ENCODE results near the gene MYL10. TPM values are rescaled to one million over a fixed set of nuclear protein-coding genes. Genes with fewer than 3 reads are reported as not detected.

The MYL10 gene
- total and polyA plus RNA-seq, 8 donors, result not detected

- no peak overlapping the region for H3K4me3 ChIP-seq
- DNase-seq, result no peak
- no peaks in the 10 kb centered on the region for H3K27me3 ChIP-seq
- peaks cover 2 to 3% (median 3%) of the 10 kb centered on the region in 4 donors for H3K9me3 ChIP-seq
- no peak overlapping the region for H3K27ac ChIP-seq
- 81 to 86% (median 82%) methylated on average over 9 of the region's 9 CpGs for WGBS, 5 donors
- H3K4me1 ChIP-seq, result peaks cover 0 to 5% (median 0%) of the 10 kb centered on the region in 4 donors
- intact Hi-C loops (cut with DNase I; ENCODE audit: low total_unique reads), result no loop called here
- no peaks in the 10 kb centered on the region for H3K36me3 ChIP-seq
- TF ChIP-seq EP300 (IDR thresholded peaks at IDR 0.05), result no peak
- no peak for TF ChIP-seq POLR2A (IDR thresholded peaks at IDR 0.05)
- TF ChIP-seq POLR2AphosphoS5 (IDR thresholded peaks at IDR 0.05), result no peak
- TF ChIP-seq CTCF (IDR thresholded peaks at IDR 0.05), result no peak
Observed at GRCh38 chr7:101588131-101588935, 40.8 kb downstream of the MYL10 start.

DNA sequence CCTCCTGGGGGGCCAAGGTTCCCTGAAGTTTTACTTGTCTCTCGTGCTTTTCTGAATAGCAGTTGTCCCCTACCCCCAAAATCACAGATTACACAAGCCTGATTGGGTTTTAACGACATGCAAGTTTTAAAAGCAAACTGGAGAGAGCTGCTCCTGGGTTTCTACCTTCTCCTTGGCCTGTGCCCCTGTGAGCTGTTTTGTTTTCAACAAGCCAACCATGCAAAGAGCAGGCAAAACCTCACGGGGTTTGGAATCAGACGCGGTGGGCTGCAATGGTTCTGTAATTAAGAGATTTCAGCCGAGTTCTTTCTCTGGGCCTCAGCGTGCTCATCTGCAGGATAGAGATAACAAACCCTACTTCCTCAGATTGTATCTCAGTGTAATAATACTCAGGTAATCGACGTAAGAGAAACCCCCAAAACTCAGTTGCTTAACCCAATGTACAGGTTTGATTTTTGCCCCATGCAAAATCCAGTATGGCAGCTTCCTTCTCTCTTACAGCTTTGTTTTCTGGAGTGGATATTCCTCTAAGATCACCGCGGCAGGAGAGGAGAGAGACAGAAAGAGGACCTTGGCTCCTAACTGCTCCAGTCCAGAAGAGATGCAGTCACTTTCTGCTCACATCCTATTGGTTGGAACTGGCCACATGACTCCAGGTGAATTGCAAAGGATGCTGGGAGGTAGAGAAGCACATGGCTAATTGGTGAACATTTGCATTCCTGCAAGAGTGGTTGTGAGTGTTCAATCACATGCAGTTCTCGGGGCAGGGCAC lies 42.0 kb downstream of the MYL10 start:
- intact Hi-C loops (cut with DNase I; ENCODE audit: low total_unique reads), result no loop called here
- Histone ChIP-seq H3K4me3 (no peak overlapping the region), H3K27ac (no peak overlapping the region), H3K4me1 (peaks cover 0 to 5% (median 0%) of the 10 kb centered on the region in 4 donors), H3K27me3 (no peaks in the 10 kb centered on the region), H3K9me3 (peaks cover 3 to 10% (median 7%) of the 10 kb centered on the region in 4 donors), H3K36me3 (no peaks in the 10 kb centered on the region)
- TF ChIP-seq POLR2A (IDR thresholded peaks at IDR 0.05), result no peak
- TF ChIP-seq CTCF (IDR thresholded peaks at IDR 0.05), result no peak
- TF ChIP-seq EP300 (IDR thresholded peaks at IDR 0.05), result no peak
- TF ChIP-seq POLR2AphosphoS5 (IDR thresholded peaks at IDR 0.05), result no peak
- 75 to 88% (median 81%) methylated on average over 12 of the region's 12 CpGs for WGBS, 5 donors
- no peak for DNase-seq

GRCh38 chr7:101586078-101586905 lies 42.8 kb downstream of the MYL10 start:
- peak in 1 of 2 donors; percentile 21 for DNase-seq
- Histone ChIP-seq H3K9me3 (peaks cover 3 to 10% (median 7%) of the 10 kb centered on the region in 4 donors), H3K36me3 (no peaks in the 10 kb centered on the region), H3K27ac (no peak overlapping the region), H3K4me3 (no peak overlapping the region), H3K27me3 (no peaks in the 10 kb centered on the region), H3K4me1 (peaks cover 0 to 5% (median 0%) of the 10 kb centered on the region in 4 donors)
- 65 to 77% (median 74%) methylated on average over 18 of the region's 18 CpGs for WGBS, 5 donors
- TF ChIP-seq EP300 (IDR thresholded peaks at IDR 0.05) (no peak), POLR2A (IDR thresholded peaks at IDR 0.05) (no peak), POLR2AphosphoS5 (IDR thresholded peaks at IDR 0.05) (no peak), CTCF (IDR thresholded peaks at IDR 0.05) (no peak)
- intact Hi-C loops (cut with DNase I; ENCODE audit: low total_unique reads), result no loop called here

DNA sequence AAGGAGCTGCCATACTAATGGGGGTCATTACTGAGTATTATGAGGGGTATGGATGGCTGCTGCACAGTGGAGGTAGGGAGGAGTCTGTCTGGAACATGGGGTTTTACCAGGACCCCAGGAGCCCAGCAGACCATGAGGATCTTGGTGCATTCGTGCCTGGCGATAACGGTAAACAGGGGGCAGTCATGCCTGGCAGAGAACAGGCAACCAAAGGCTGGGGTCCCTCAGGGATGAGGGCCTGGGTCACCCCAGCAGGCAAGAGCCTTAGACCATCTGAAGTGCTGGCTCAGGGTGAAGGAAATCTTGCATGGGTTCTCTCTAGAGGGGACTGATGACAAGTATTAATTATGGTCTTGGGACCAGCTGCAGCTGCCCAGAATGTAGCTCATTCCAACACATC lies 46.1 kb downstream of the MYL10 start:
- H3K4me3 ChIP-seq, result no peak overlapping the region
- no peak for DNase-seq
- intact Hi-C loops (cut with DNase I; ENCODE audit: low total_unique reads), result no loop called here
- no peak for TF ChIP-seq POLR2AphosphoS5 (IDR thresholded peaks at IDR 0.05)
- TF ChIP-seq EP300 (IDR thresholded peaks at IDR 0.05), result no peak
- TF ChIP-seq CTCF (IDR thresholded peaks at IDR 0.05), result no peak
- no peak for TF ChIP-seq POLR2A (IDR thresholded peaks at IDR 0.05)
- H3K4me1 ChIP-seq, result peaks cover 0 to 5% (median 0%) of the 10 kb centered on the region in 4 donors
- WGBS, 5 donors, result 94 to 97% (median 97%) methylated on average over 3 of the region's 3 CpGs
- no peak overlapping the region for H3K27ac ChIP-seq
- H3K36me3 ChIP-seq, result no peaks in the 10 kb centered on the region
- H3K9me3 ChIP-seq, result peaks cover 3 to 10% (median 7%) of the 10 kb centered on the region in 4 donors
- no peaks in the 10 kb centered on the region for H3K27me3 ChIP-seq
